ENCODE results near the gene MAFF. TPM values are rescaled to one million over a fixed set of nuclear protein-coding genes. Genes with fewer than 3 reads are reported as not detected.

The MAFF gene
- total RNA-seq, 1 experiment from 2014 or later: 5.8 TPM

DNA sequence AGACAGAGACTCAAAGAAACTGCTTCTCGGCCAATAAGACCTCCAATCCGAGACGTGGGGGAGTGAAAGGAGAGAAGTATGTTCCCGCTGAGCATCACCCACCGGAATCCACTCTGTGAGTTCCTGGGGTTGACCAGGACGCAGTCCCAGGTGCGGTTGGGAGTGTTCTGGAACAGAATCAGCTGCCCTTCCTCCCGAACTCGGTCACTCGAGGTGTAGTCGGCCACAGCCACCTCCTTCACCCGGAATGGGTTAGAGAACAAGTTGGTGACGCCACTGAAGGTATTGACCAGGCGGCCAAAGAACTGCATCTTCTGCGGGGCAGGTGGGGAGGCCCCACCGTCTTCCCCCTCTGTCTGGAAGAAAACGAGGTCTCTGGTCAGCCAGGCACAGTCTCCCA, 32.7 kb upstream of the MAFF start:
- no peak overlapping the region for H3K4me3 Mint-ChIP-seq
- H3K27ac ChIP-seq (ENCODE audit: insufficient read length, low read depth, low read length): no peak overlapping the region
- H2BK12ac ChIP-seq (ENCODE audit: insufficient read length, low read depth, low read length): no peak overlapping the region
- H3T11ph ChIP-seq (ENCODE audit: low read length): no peak overlapping the region
- no peak overlapping the region for H3K9ac ChIP-seq (ENCODE audit: extremely low read depth, insufficient read length, low read length)
- no peaks in the 10 kb centered on the region for H3K9me3 Mint-ChIP-seq
- H3K56ac ChIP-seq (ENCODE audit: insufficient read length, low read depth, low read length): no peak overlapping the region
- peaks cover 5 to 16% of the 10 kb centered on the region in 2 experiments for H3K4me1 Mint-ChIP-seq
- no CpG with 5 or more reads among the region's 17 CpGs for WGBS (ENCODE audit: extremely low coverage, insufficient read length, low lambda C conversion rate)
- no peak overlapping the region for H3K18ac ChIP-seq (ENCODE audit: insufficient read length, low read depth, low read length)
- H2AK5ac ChIP-seq (ENCODE audit: insufficient read length, low read length): no peak overlapping the region
- H2BK20ac ChIP-seq (ENCODE audit: low read depth, low read length, poor library complexity, severe bottlenecking): no peak overlapping the region
- H2BK15ac ChIP-seq (ENCODE audit: low read depth, low read length): no peak overlapping the region
- no peak overlapping the region for H4K91ac ChIP-seq (ENCODE audit: insufficient read length, low read depth, low read length)
- no peaks in the 10 kb centered on the region for H3K27me3 ChIP-seq (ENCODE audit: insufficient read depth, low read length)
- H3K79me2 ChIP-seq (ENCODE audit: insufficient read depth, low read length): no peaks in the 10 kb centered on the region
- H4K8ac ChIP-seq (replicated peaks; ENCODE audit: insufficient read length, low read depth, low read length): no peak overlapping the region
- H2BK5ac ChIP-seq (ENCODE audit: insufficient read length, low read length): no peak overlapping the region
- H3K36me3 Mint-ChIP-seq (ENCODE audit: insufficient read depth in 1 of 3, low read depth in 3 of 3): peaks cover 15 to 30% (median 24%) of the 10 kb centered on the region in 3 experiments; a peak in 6 of 7 replicates
- no peak for DNase-seq
- no peaks in the 10 kb centered on the region for H3K23me2 ChIP-seq (ENCODE audit: insufficient read length, low read depth, low read length, poor library complexity, severe bottlenecking)
- TF ChIP-seq, protein P1, sequence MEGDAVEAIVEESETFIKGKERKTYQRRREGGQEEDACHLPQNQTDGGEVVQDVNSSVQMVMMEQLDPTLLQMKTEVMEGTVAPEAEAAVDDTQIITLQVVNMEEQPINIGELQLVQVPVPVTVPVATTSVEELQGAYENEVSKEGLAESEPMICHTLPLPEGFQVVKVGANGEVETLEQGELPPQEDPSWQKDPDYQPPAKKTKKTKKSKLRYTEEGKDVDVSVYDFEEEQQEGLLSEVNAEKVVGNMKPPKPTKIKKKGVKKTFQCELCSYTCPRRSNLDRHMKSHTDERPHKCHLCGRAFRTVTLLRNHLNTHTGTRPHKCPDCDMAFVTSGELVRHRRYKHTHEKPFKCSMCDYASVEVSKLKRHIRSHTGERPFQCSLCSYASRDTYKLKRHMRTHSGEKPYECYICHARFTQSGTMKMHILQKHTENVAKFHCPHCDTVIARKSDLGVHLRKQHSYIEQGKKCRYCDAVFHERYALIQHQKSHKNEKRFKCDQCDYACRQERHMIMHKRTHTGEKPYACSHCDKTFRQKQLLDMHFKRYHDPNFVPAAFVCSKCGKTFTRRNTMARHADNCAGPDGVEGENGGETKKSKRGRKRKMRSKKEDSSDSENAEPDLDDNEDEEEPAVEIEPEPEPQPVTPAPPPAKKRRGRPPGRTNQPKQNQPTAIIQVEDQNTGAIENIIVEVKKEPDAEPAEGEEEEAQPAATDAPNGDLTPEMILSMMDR (conservative IDR thresholded peaks at IDR 0.05): no peak
- 0 out of 7 replicates have a peak overlapping the region, but pooled peaks of 1 of the 3 experiments have one; percentile 14 for H3K27ac Mint-ChIP-seq
- H3K4me1 ChIP-seq (ENCODE audit: insufficient read depth, low read length): no peaks in the 10 kb centered on the region
- no peak overlapping the region for H3K4me2 ChIP-seq (ENCODE audit: insufficient read depth, insufficient read length, low read length)
- H2BK120ac ChIP-seq (ENCODE audit: low read depth, low read length, poor library complexity, severe bottlenecking): no peak overlapping the region
- no peak overlapping the region for H3K4ac ChIP-seq (ENCODE audit: low read depth, low read length)
- H4K5ac ChIP-seq (ENCODE audit: insufficient read length, low read depth, low read length): no peak overlapping the region
- H4K20me1 ChIP-seq (ENCODE audit: control insufficient read depth, insufficient read depth, insufficient read length): no peaks in the 10 kb centered on the region
- H3K9me3 ChIP-seq (ENCODE audit: control insufficient read depth, low read depth, low read length): no peaks in the 10 kb centered on the region
- H3K79me1 ChIP-seq (ENCODE audit: insufficient read depth, low read depth, low read length, poor library complexity, severe bottlenecking): no peaks in the 10 kb centered on the region
- no peak overlapping the region for H3K14ac ChIP-seq (ENCODE audit: insufficient read depth, low read length)
- H2AFZ ChIP-seq (ENCODE audit: low read length): no peak overlapping the region
- H3K27me3 Mint-ChIP-seq (ENCODE audit: low read depth): no peaks in the 10 kb centered on the region
- H3K23ac ChIP-seq (ENCODE audit: insufficient read length, low read depth, low read length): no peak overlapping the region
